WTC11 (cell line): Measurements from ENCODE around the gene NFATC2. TPM values are rescaled to one million over a fixed set of nuclear protein-coding genes. Genes with fewer than 3 reads are reported as not detected.

Source experiments
- ATAC-seq: fragments of 200-7000 bp; cut with Tn5 transposase; 2 replicates; pipeline ENCODE4 v1.10.0; 2021; ENCODE audit warnings: mild to moderate bottlenecking, moderate library complexity
- CTCF ChIA-PET: fragments of 300-600 bp; sonication (Branson Sonifier 250); formaldehyde crosslinking; loops from one replicate; lab custom pipeline; 2021; ENCODE audit warnings: antibody characterized with exemption; lab: Charles Lee
- POLR2A ChIA-PET: fragments of 350-600 bp; sonication (Branson Sonifier 250); formaldehyde crosslinking; loops from one replicate; lab custom pipeline; 2021; ENCODE audit warnings: antibody characterized with exemption; lab: Charles Lee
- DNase-seq: peaks from one replicate; pipeline ENCODE4 v3.0.0; 2021; ENCODE audit warnings: low spot score
- H3K27ac Mint-ChIP-seq: 2 replicates; pipeline ENCODE4 v1.8.0; 2021; ENCODE audit warnings: mixed read lengths
- H3K27me3 Mint-ChIP-seq: 2 replicates; pipeline ENCODE4 v1.8.0; 2021; ENCODE audit warnings: low read depth, mild to moderate bottlenecking, moderate library complexity, mixed read lengths
- H3K36me3 Mint-ChIP-seq: 2 replicates; pipeline ENCODE4 v1.8.0; 2021; ENCODE audit warnings: mixed read lengths
- H3K4me1 Mint-ChIP-seq: 2 replicates; pipeline ENCODE4 v1.8.0; 2022; ENCODE audit warnings: mixed read lengths
- H3K4me3 Mint-ChIP-seq: 2 replicates; pipeline ENCODE4 v1.8.0; 2021; ENCODE audit warnings: mild to moderate bottlenecking, moderate library complexity, mixed read lengths
- H3K9me3 Mint-ChIP-seq: 2 replicates; pipeline ENCODE4 v1.8.0; 2021; ENCODE audit warnings: mixed read lengths
- ARID4B ChIP-seq: sonication (generic); formaldehyde crosslinking; IDR thresholded peaks from 2 replicates; pipeline ENCODE4 v1.8.0; 2023; ENCODE audit warnings: missing genetic modification reagents, mild to moderate bottlenecking, borderline replicate concordance
- ATF2 ChIP-seq: sonication (generic); formaldehyde crosslinking; IDR thresholded peaks from 2 replicates; pipeline ENCODE4 v1.8.1; 2022; ENCODE audit warnings: low read depth, missing genetic modification reagents, borderline replicate concordance
- ELF4 ChIP-seq: sonication (generic); formaldehyde crosslinking; IDR thresholded peaks from 2 replicates; pipeline ENCODE4 v1.8.1; 2022; ENCODE audit warnings: low read depth, mild to moderate bottlenecking, moderate library complexity, missing genetic modification reagents
- EMX1 ChIP-seq: fragments of 250-450 bp; sonication (Bioruptor Pico); IDR thresholded peaks from 2 replicates; pipeline ENCODE4 v1.8.0; 2021; ENCODE audit warnings: mild to moderate bottlenecking
- ESRRA ChIP-seq: sonication (generic); formaldehyde crosslinking; IDR thresholded peaks from 2 replicates; pipeline ENCODE4 v1.8.1; 2022; ENCODE audit warnings: mild to moderate bottlenecking, missing genetic modification reagents, borderline replicate concordance
- HMGXB4 ChIP-seq: sonication (generic); formaldehyde crosslinking; IDR thresholded peaks from 2 replicates; pipeline ENCODE4 v1.8.1; 2023; ENCODE audit warnings: mild to moderate bottlenecking, moderate library complexity, missing genetic modification reagents
- MAX ChIP-seq: sonication (generic); formaldehyde crosslinking; IDR thresholded peaks from 2 replicates; pipeline ENCODE4 v1.8.0; 2022; ENCODE audit warnings: mild to moderate bottlenecking, missing genetic modification reagents
- NFE2L1 ChIP-seq: sonication (generic); formaldehyde crosslinking; IDR thresholded peaks from 2 replicates; pipeline ENCODE4 v1.8.1; 2023; ENCODE audit warnings: missing genetic modification reagents
- PRDM15 ChIP-seq: sonication (generic); formaldehyde crosslinking; IDR thresholded peaks from 2 replicates; pipeline ENCODE4 v1.8.0; 2022; ENCODE audit warnings: missing genetic modification reagents
- PREB ChIP-seq: sonication (generic); formaldehyde crosslinking; IDR thresholded peaks from 2 replicates; pipeline ENCODE4 v1.8.1; 2022; ENCODE audit warnings: mild to moderate bottlenecking, missing genetic modification reagents, moderate library complexity, borderline replicate concordance
- PRRX2 ChIP-seq: fragments of 250-450 bp; sonication (Bioruptor Pico); IDR thresholded peaks from 2 replicates; pipeline ENCODE4 v1.8.0; 2021; ENCODE audit warnings: mild to moderate bottlenecking
- ZNF396 ChIP-seq: fragments of 250-450 bp; sonication (Bioruptor Pico); IDR thresholded peaks from 2 replicates; pipeline ENCODE4 v1.8.0; 2021; ENCODE audit warnings: mild to moderate bottlenecking, moderate library complexity, borderline replicate concordance
- ZNF425 ChIP-seq: fragments of 250-450 bp; sonication (Bioruptor Pico); conservative IDR thresholded peaks from 2 replicates; pipeline ENCODE4 v1.9.0; 2021; ENCODE audit warnings: mild to moderate bottlenecking
- ZNF512 ChIP-seq: sonication (generic); formaldehyde crosslinking; IDR thresholded peaks from 2 replicates; pipeline ENCODE4 v1.8.1; 2022; ENCODE audit warnings: missing genetic modification reagents, borderline replicate concordance
- total RNA-seq: library from RNA; stranded (reverse); gene quantifications from 3 replicates; pipeline ENCODE4 v1.2.3, GENCODE V29; 2021

NFATC2 gene
- total RNA-seq, 1 experiment from 2014 or later, result 1.7 TPM

- H3K36me3 Mint-ChIP-seq, result peaks cover 5% of the 10 kb centered on the region
- H3K9me3 Mint-ChIP-seq, result peaks cover 35% of the 10 kb centered on the region
- TF ChIP-seq ELF4 (CRISPR knock-in tag), result no peak
- TF ChIP-seq HMGXB4 (CRISPR knock-in tag), result no peak
- 0 out of 2 replicates have a peak, but pooled peaks cover 3% of the 10 kb centered on the region for H3K4me1 Mint-ChIP-seq
- ATAC-seq (no peak), DNase-seq (no peak)
- ChIA-PET POLR2A (no interaction called here), CTCF (interaction anchor here (2.1 kb wide), 1 partner anchor 17 kb away, joined by 8 read pairs; no protein-coding TSS in a partner anchor)
- no peak overlapping the region for H3K4me3 Mint-ChIP-seq
- peaks cover 10% of the 10 kb centered on the region for H3K27me3 Mint-ChIP-seq
- no peak overlapping the region for H3K27ac Mint-ChIP-seq
These were observed 199.8 kb downstream of the NFATC2 start for GRCh38 chr20:51342510-51343236.

- ChIA-PET CTCF (interaction anchor here (0.8 to 2.1 kb wide), 3 partner anchors 16 to 354 kb away, joined by 3 to 8 read pairs (median 3); no protein-coding TSS in a partner anchor), POLR2A (no interaction called here)
- Mint-ChIP-seq H3K4me3 (no peak overlapping the region), H3K27ac (no peak overlapping the region), H3K27me3 (no peaks in the 10 kb centered on the region; the same call in none of the 2 replicates), H3K9me3 (peaks cover 39% of the 10 kb centered on the region), H3K36me3 (peaks cover 5% of the 10 kb centered on the region), H3K4me1 (0 out of 2 replicates have a peak, but pooled peaks cover 3% of the 10 kb centered on the region)
- DNase-seq (no peak), ATAC-seq (no peak)
- no peak for TF ChIP-seq ARID4B (CRISPR knock-in tag)
- no peak for TF ChIP-seq NFE2L1 (CRISPR knock-in tag)
- TF ChIP-seq MAX (CRISPR knock-in tag), result no peak
- TF ChIP-seq PREB, result no peak
- TF ChIP-seq ZNF396 (CRISPR knock-in tag), result no peak
- TF ChIP-seq PRDM15 (CRISPR knock-in tag), result no peak
- no peak for TF ChIP-seq ZNF425 (CRISPR knock-in tag)
- no peak for TF ChIP-seq ATF2 (CRISPR knock-in tag)
- no peak for TF ChIP-seq PRRX2 (CRISPR knock-in tag)
- TF ChIP-seq ZNF512, result no peak
- no peak for TF ChIP-seq ESRRA (CRISPR knock-in tag)
- TF ChIP-seq EMX1, result no peak
These were observed 200.9 kb downstream of the NFATC2 start for GRCh38 chr20:51341581-51341980.
